ENCODE results near the gene RGS10.
"Not testable (repeated sequence)": the region's sequence is repeated elsewhere in the genome, so short reads cannot be mapped to it uniquely, and the experiment has no call there.

The RGS10 gene

DNA sequence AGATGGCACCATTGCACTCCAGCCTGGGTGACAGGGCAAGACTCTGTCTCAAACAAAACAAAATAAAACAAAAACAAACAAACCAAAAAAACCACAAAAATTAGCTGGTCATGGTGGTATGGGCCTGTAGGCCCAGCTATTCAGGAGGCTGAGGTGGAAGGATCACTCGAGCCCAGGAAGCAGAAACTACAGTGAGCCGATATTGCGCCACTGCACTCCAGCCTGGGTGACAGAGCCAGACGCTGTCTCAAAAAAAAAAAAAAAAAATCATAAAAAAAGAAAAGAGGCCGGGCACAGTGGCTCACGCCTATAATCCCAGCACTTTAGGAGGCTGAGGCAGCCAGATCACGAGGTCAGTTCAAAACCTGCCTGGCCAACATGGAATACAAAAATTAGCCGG is 9.7 kb downstream of the RGS10 start:
- H3K27ac ChIP-seq (ENCODE audit: insufficient read depth in 1 of 2, low read depth in 1 of 2, low read length in 2 of 2, poor library complexity in 1 of 2, severe bottlenecking in 2 of 2); H3K4me3 ChIP-seq (ENCODE audit: control insufficient read depth in 1 of 7, extremely low read depth in 1 of 7, insufficient read depth in 4 of 7, low read depth in 2 of 7, low read length in 6 of 7); H3K36me3 ChIP-seq (ENCODE audit: control insufficient read depth in 4 of 4, insufficient read depth in 4 of 4, low read length in 3 of 4); DNase-seq; POLR2A ChIA-PET; H3K27me3 ChIP-seq (replicated peaks in 2 of 5; ENCODE audit: control insufficient read depth in 4 of 5, insufficient read depth in 5 of 5, low read length in 4 of 5); H3K9me3 ChIP-seq (ENCODE audit: control extremely low read depth in 1 of 5, control insufficient read depth in 4 of 5, insufficient read depth in 2 of 5, low read depth in 1 of 5, low read length in 4 of 5): not testable (repeated sequence)
- WGBS (ENCODE audit: insufficient coverage), result 97% methylated on average over 4 of the region's 8 CpGs
- H3K4me1 ChIP-seq (ENCODE audit: control extremely low read depth in 1 of 4, control insufficient read depth in 4 of 4, insufficient read depth in 4 of 4, low read length in 3 of 4), result peaks cover 6 to 33% (median 13%) of the 10 kb centered on the region in 4 experiments
- CTCF ChIA-PET, result interaction anchor here (0.9 to 1.9 kb wide), 2 partner anchors 15 to 21 kb away, joined by 3 to 7 read pairs; no protein-coding TSS in a partner anchor

DNA sequence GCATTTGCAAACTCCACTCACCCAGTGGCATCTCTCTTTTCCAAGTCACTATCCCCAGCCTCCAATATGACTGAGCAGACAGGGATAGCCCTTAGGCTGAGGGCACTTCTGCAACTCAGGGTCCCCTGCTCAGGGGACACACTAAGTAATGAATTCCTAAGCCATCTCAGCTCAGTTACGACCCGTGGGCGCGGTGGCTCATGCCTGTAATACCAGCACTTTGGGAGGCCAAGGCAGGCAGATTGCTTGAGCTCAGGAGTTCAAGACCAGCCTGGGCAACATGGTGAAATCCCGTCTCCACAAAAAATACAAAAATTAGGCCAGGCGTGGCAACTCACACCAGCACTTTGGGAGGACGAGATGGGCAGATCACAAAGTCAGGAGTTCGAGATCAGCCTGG is 10.3 kb downstream of the RGS10 start:
- H3K27me3 ChIP-seq (replicated peaks in 2 of 5; ENCODE audit: control insufficient read depth in 4 of 5, insufficient read depth in 5 of 5, low read length in 4 of 5); H3K36me3 ChIP-seq (ENCODE audit: control insufficient read depth in 4 of 4, insufficient read depth in 4 of 4, low read length in 3 of 4); H3K4me3 ChIP-seq (ENCODE audit: control insufficient read depth in 1 of 7, extremely low read depth in 1 of 7, insufficient read depth in 4 of 7, low read depth in 2 of 7, low read length in 6 of 7); POLR2A ChIA-PET; H3K27ac ChIP-seq (ENCODE audit: insufficient read depth in 1 of 2, low read depth in 1 of 2, low read length in 2 of 2, poor library complexity in 1 of 2, severe bottlenecking in 2 of 2); DNase-seq; H3K9me3 ChIP-seq (ENCODE audit: control extremely low read depth in 1 of 5, control insufficient read depth in 4 of 5, insufficient read depth in 2 of 5, low read depth in 1 of 5, low read length in 4 of 5): not testable (repeated sequence)
- WGBS (ENCODE audit: insufficient coverage), result 99% methylated on average over 8 of the region's 8 CpGs
- H3K4me1 ChIP-seq (ENCODE audit: control extremely low read depth in 1 of 4, control insufficient read depth in 4 of 4, insufficient read depth in 4 of 4, low read length in 3 of 4), result peaks cover under 1 to 27% (median 8%) of the 10 kb centered on the region in 4 experiments
- CTCF ChIA-PET, result interaction anchor here (0.9 to 1.9 kb wide), 2 partner anchors 14 to 21 kb away, joined by 3 to 7 read pairs; no protein-coding TSS in a partner anchor

DNA sequence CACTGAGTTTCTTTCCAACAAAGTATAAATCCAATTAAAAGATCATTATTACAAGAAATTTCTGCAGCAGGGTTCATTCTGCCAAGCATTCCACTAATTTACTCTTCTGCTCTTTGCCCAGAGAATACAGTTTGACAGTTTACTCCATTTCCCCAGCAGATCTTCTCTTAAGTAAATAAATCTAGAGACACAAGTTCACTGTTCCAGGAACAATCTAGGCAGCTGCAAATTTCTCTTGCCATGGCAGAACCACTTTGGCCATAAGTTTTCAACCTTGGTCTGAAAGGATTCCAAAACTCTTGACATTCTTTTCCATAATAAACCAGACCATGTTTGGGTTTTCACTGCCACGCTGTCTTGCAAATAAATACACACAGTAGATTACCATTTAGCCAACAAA is 11.5 kb downstream of the RGS10 start:
- peaks cover 0 to 14% (median 1%) of the 10 kb centered on the region in 4 experiments for H3K36me3 ChIP-seq (ENCODE audit: control insufficient read depth in 4 of 4, insufficient read depth in 4 of 4, low read length in 3 of 4)
- 100% methylated on average over 1 of the region's 1 CpG for WGBS (ENCODE audit: insufficient coverage)
- H3K4me3 ChIP-seq (ENCODE audit: control insufficient read depth in 1 of 7, extremely low read depth in 1 of 7, insufficient read depth in 4 of 7, low read depth in 2 of 7, low read length in 6 of 7), result no peak overlapping the region
- H3K27me3 ChIP-seq (replicated peaks in 2 of 5; ENCODE audit: control insufficient read depth in 4 of 5, insufficient read depth in 5 of 5, low read length in 4 of 5), result no peaks in the 10 kb centered on the region
- peaks cover 0 to 15% (median 1%) of the 10 kb centered on the region in 4 experiments for H3K4me1 ChIP-seq (ENCODE audit: control extremely low read depth in 1 of 4, control insufficient read depth in 4 of 4, insufficient read depth in 4 of 4, low read length in 3 of 4)
- no peaks in the 10 kb centered on the region for H3K9me3 ChIP-seq (ENCODE audit: control extremely low read depth in 1 of 5, control insufficient read depth in 4 of 5, insufficient read depth in 2 of 5, low read depth in 1 of 5, low read length in 4 of 5)
- POLR2A ChIA-PET, result no interaction called here
- no peak for DNase-seq
- CTCF ChIA-PET, result interaction anchor here (1.5 to 2.3 kb wide), 3 partner anchors 9 to 13 kb away, joined by 4 to 6 read pairs (median 5); partner anchors contain the start of gene RGS10
- H3K27ac ChIP-seq (ENCODE audit: insufficient read depth in 1 of 2, low read depth in 1 of 2, low read length in 2 of 2, poor library complexity in 1 of 2, severe bottlenecking in 2 of 2), result no peak overlapping the region

DNA sequence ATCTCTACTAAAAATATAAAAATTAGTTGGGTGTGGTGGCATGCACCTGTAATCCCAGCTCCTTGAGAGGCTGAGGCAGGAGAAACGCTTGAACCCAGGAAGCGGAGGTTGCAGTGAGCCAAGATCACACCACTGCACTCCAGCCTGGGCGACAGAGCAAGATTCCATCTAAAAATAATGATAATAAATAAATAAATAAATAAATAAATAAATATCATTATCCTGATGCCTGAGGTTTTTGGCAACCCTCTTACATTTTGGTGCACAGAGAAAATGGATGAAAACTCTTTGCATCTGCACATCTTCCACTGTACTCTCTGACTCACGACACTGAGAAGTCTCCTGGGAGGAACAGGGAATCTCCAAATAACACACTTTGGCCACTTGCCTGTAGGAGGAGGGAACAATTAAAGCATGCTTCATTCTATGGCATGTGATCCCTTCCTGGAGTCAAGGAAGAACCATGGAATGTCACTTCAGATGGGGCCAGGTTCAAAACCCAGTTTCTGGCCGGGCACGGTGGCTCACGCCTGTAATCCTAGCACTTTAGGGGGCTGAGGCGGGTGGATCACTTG is 13.8 kb downstream of the RGS10 start:
- 100% methylated on average over 4 of the region's 8 CpGs for WGBS (ENCODE audit: insufficient coverage)
- H3K9me3 ChIP-seq (ENCODE audit: control extremely low read depth in 1 of 5, control insufficient read depth in 4 of 5, insufficient read depth in 2 of 5, low read depth in 1 of 5, low read length in 4 of 5); H3K4me3 ChIP-seq (ENCODE audit: control insufficient read depth in 1 of 7, extremely low read depth in 1 of 7, insufficient read depth in 4 of 7, low read depth in 2 of 7, low read length in 6 of 7); H3K4me1 ChIP-seq (ENCODE audit: control extremely low read depth in 1 of 4, control insufficient read depth in 4 of 4, insufficient read depth in 4 of 4, low read length in 3 of 4); DNase-seq; H3K27ac ChIP-seq (ENCODE audit: insufficient read depth in 1 of 2, low read depth in 1 of 2, low read length in 2 of 2, poor library complexity in 1 of 2, severe bottlenecking in 2 of 2); POLR2A ChIA-PET; H3K27me3 ChIP-seq (replicated peaks in 2 of 5; ENCODE audit: control insufficient read depth in 4 of 5, insufficient read depth in 5 of 5, low read length in 4 of 5): not testable (repeated sequence)
- CTCF ChIA-PET, result interaction anchor here (3.0 to 3.3 kb wide), 2 partner anchors 9 to 11 kb away, joined by 10 to 15 read pairs; no protein-coding TSS in a partner anchor
- peaks cover 0 to 26% (median 17%) of the 10 kb centered on the region in 4 experiments for H3K36me3 ChIP-seq (ENCODE audit: control insufficient read depth in 4 of 4, insufficient read depth in 4 of 4, low read length in 3 of 4)

DNA sequence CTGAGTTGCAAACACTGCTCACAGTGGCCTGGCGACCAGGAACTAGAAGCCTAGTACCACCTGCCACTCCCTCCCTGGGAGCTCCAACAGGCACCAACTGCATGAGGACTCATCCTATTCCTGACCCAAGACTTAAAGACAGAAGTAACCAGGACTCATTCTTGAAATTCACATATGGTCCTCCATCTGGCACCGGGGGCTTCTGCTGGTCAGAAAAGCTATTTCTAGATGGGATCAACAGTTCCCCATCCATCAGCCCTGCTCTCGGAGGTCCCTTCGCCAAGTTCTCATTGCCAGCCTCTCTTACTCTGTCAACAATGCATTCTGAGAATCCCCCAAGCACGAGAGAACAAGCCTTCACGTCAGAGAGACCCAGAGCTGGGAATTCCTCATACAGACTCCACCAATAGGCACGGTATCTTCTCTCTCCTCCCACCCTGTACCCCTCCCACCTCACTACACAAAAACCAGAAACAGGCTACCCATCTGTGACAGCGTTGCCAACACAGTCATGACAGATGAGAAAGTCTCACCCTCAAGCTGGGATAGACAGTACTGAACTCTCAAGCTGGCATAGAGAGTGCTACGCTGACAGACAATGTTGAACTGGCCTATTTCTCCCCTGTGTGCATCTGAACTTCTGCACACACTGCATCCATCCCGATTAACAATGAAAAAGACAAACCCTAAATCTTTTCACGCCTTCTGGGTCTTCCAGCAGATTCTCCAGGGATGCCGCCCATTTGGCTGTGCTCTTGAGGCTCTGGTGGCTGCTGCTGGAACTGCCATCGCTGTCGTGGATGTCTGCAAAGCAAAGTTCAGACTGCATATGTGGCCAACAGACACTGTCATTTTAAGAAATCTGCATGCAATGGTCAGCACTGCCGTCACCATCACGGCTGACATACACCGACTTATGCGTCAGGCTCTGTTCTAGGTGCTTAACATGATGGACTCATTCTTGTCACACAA is 15.6 kb downstream of the RGS10 start:
- DNase-seq, result no peak
- POLR2A ChIA-PET, result no interaction called here
- Histone ChIP-seq H3K4me1 (ENCODE audit: control extremely low read depth in 1 of 4, control insufficient read depth in 4 of 4, insufficient read depth in 4 of 4, low read length in 3 of 4) (peaks cover 0 to under 1% (median 0%) of the 10 kb centered on the region in 4 experiments), H3K27ac (ENCODE audit: insufficient read depth in 1 of 2, low read depth in 1 of 2, low read length in 2 of 2, poor library complexity in 1 of 2, severe bottlenecking in 2 of 2) (no peak overlapping the region), H3K27me3 (replicated peaks in 2 of 5; ENCODE audit: control insufficient read depth in 4 of 5, insufficient read depth in 5 of 5, low read length in 4 of 5) (no peaks in the 10 kb centered on the region), H3K4me3 (ENCODE audit: control insufficient read depth in 1 of 7, extremely low read depth in 1 of 7, insufficient read depth in 4 of 7, low read depth in 2 of 7, low read length in 6 of 7) (no peak overlapping the region), H3K9me3 (ENCODE audit: control extremely low read depth in 1 of 5, control insufficient read depth in 4 of 5, insufficient read depth in 2 of 5, low read depth in 1 of 5, low read length in 4 of 5) (no peaks in the 10 kb centered on the region), H3K36me3 (ENCODE audit: control insufficient read depth in 4 of 4, insufficient read depth in 4 of 4, low read length in 3 of 4) (peaks cover 3 to 34% (median 21%) of the 10 kb centered on the region in 4 experiments)
- whole genome bisulfite sequencing (ENCODE audit: insufficient coverage), result 85% methylated on average over 17 of the region's 18 CpGs
- CTCF ChIA-PET, result interaction anchor here (0.5 to 4.1 kb wide), 5 partner anchors 9 to 413 kb away, joined by 3 to 22 read pairs (median 3); no protein-coding TSS in a partner anchor

DNA sequence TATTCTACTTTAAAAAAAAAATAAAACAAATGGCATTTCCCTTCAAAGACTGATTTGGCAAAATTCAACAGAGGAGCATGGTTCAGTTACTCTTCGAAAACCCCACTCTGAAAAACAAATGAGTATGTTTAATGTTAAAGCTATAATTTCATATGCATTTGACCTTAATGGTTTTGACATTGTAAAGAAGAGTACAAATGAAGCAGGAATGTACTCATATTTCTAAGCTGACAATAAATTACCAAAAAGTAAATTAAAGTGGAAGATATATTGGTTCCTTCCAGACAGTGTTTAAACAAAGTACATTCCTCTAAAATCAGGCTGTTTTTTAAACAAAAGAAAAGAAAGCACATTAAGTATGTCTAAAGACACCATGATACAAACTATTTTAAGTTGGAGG is 16.4 kb downstream of the RGS10 start:
- H3K4me3 ChIP-seq (ENCODE audit: control insufficient read depth in 1 of 7, extremely low read depth in 1 of 7, insufficient read depth in 4 of 7, low read depth in 2 of 7, low read length in 6 of 7), result no peak overlapping the region
- H3K9me3 ChIP-seq (ENCODE audit: control extremely low read depth in 1 of 5, control insufficient read depth in 4 of 5, insufficient read depth in 2 of 5, low read depth in 1 of 5, low read length in 4 of 5), result no peaks in the 10 kb centered on the region
- WGBS (ENCODE audit: insufficient coverage), result no CpG with 5 or more reads among the region's 1 CpG
- no peaks in the 10 kb centered on the region for H3K27me3 ChIP-seq (replicated peaks in 2 of 5; ENCODE audit: control insufficient read depth in 4 of 5, insufficient read depth in 5 of 5, low read length in 4 of 5)
- POLR2A ChIA-PET, result no interaction called here
- CTCF ChIA-PET, result interaction anchor here (0.5 to 4.1 kb wide), 4 partner anchors 11 to 412 kb away, joined by 3 to 22 read pairs (median 3); no protein-coding TSS in a partner anchor
- H3K36me3 ChIP-seq (ENCODE audit: control insufficient read depth in 4 of 4, insufficient read depth in 4 of 4, low read length in 3 of 4), result peaks cover 5 to 38% (median 21%) of the 10 kb centered on the region in 4 experiments
- H3K4me1 ChIP-seq (ENCODE audit: control extremely low read depth in 1 of 4, control insufficient read depth in 4 of 4, insufficient read depth in 4 of 4, low read length in 3 of 4), result peaks cover 0 to 4% (median 0%) of the 10 kb centered on the region in 4 experiments
- no peak for DNase-seq
- H3K27ac ChIP-seq (ENCODE audit: insufficient read depth in 1 of 2, low read depth in 1 of 2, low read length in 2 of 2, poor library complexity in 1 of 2, severe bottlenecking in 2 of 2), result no peak overlapping the region

Data from common myeloid progenitor, CD34-positive (primary cell).